Activated CD4-positive, alpha-beta T cell treated with anti-CD3 and anti-CD28 coated beads for 36 hours (primary cell): ENCODE data around the gene PXK. TPM values are rescaled to one million over a fixed set of nuclear protein-coding genes. Genes with fewer than 3 reads are reported as not detected.

Experiments used
- total RNA-seq, 2 experiments: library from RNA; stranded (reverse); gene quantifications; one replicate each; pipeline ENCODE4 v1.2.3, GENCODE V29; 2021

Gene PXK
- total RNA-seq, 2 experiments from 2014 or later = 35.2 to 50.7 TPM

Other genes starting within 250 kb of the PXK start
- not detected for gene DNASE1L3, start 121.9 kb upstream of the PXK start, total RNA-seq
- gene ABHD6, start 95.1 kb upstream of the PXK start, total RNA-seq = 1 to 10 TPM; 3.0 to 3.5 TPM
- gene RPP14, start 26.6 kb upstream of the PXK start, total RNA-seq = 10 to 100 TPM; 16.4 to 16.9 TPM
- 1 to 10 TPM; 2.3 to 7.9 TPM for gene HTD2, start 26.4 kb upstream of the PXK start, total RNA-seq
- 10 to 100 TPM; 42.7 to 50.7 TPM for gene PDHB, start 100.9 kb downstream of the PXK start, total RNA-seq
- 1 to 10 TPM; 7.1 to 7.9 TPM for gene KCTD6, start 159.2 kb downstream of the PXK start, total RNA-seq
- not detected for gene ACOX2, start 204.3 kb downstream of the PXK start, total RNA-seq
- not detected for gene FAM107A, start 244.5 kb downstream of the PXK start, total RNA-seq